Neuronal stem cell (in vitro differentiated cells): Measurements from ENCODE around the gene PLPP4.

ENCODE experiments used
- DNase-seq: peaks from one replicate; pipeline ENCODE4 v3.0.0-alpha.2; 2013; ENCODE audit warnings: low spot score
- H2AFZ ChIP-seq: one replicate; pipeline ENCODE4 v1.6.1; 2013; ENCODE audit warnings: mild to moderate bottlenecking, low read length, inconsistent platforms
- H2AK5ac ChIP-seq: 2 replicates; pipeline ENCODE4 v1.6.1; 2013; ENCODE audit warnings: low read depth, mild to moderate bottlenecking, inconsistent platforms, low read length, moderate library complexity, mixed read lengths
- H2BK120ac ChIP-seq: 2 replicates; pipeline ENCODE4 v1.6.1; 2013; ENCODE audit warnings: low read depth, mild to moderate bottlenecking, inconsistent platforms, low read length, moderate library complexity, mixed read lengths
- H2BK12ac ChIP-seq: one replicate; pipeline ENCODE4 v1.6.1; 2013; ENCODE audit warnings: low read length, inconsistent platforms
- H2BK15ac ChIP-seq: 2 replicates; pipeline ENCODE4 v1.6.1; 2013; ENCODE audit warnings: mild to moderate bottlenecking, low read length, inconsistent platforms, mixed read lengths
- H2BK5ac ChIP-seq: one replicate; pipeline ENCODE4 v1.6.1; 2013; ENCODE audit warnings: inconsistent platforms, mild to moderate bottlenecking, low read length, moderate library complexity
- H3K14ac ChIP-seq: one replicate; pipeline ENCODE4 v1.6.1; 2013; ENCODE audit warnings: low read length, inconsistent platforms
- H3K18ac ChIP-seq: 2 replicates; pipeline ENCODE4 v1.6.1; 2013; ENCODE audit warnings: low read length, inconsistent platforms
- H3K23ac ChIP-seq: 2 replicates; pipeline ENCODE4 v1.6.1; 2013; ENCODE audit warnings: low read depth, mild to moderate bottlenecking, mixed read lengths, low read length, inconsistent platforms; ENCODE audit not compliant: poor library complexity
- H3K27ac ChIP-seq: replicated peaks from 3 replicates; pipeline ENCODE4 v1.5.1; 2013; ENCODE audit warnings: low read length, inconsistent platforms
- H3K27me3 ChIP-seq, 3 experiments: 2 replicates each; pipeline ENCODE4 v1.6.1; 2013; ENCODE audit warnings: low read length in 3 of 3, mild to moderate bottlenecking in 2 of 3, inconsistent platforms in 1 of 3, low read depth in 1 of 3, mixed read lengths in 1 of 3, moderate library complexity in 1 of 3; ENCODE audit not compliant: control insufficient read depth in 3 of 3, insufficient read depth in 3 of 3
- H3K36me3 ChIP-seq, 2 donors: replicated peaks in 1 of 2; 2 replicates each; pipeline ENCODE4 v1.6.1; 2013; ENCODE audit warnings: low read length in 2 of 2; ENCODE audit not compliant: control insufficient read depth in 2 of 2, insufficient read depth in 2 of 2
- H3K4ac ChIP-seq: 2 replicates; pipeline ENCODE4 v1.6.1; 2013; ENCODE audit warnings: inconsistent platforms, mild to moderate bottlenecking, low read length, moderate library complexity
- H3K4me1 ChIP-seq, 2 donors: 1 replicate in 1 of 2; 2 replicates in 1 of 2; pipeline ENCODE4 v1.6.1; 2013; ENCODE audit warnings: low read length in 2 of 2, low read depth in 1 of 2; ENCODE audit not compliant: control insufficient read depth in 2 of 2, insufficient read depth in 1 of 2
- H3K4me2 ChIP-seq: one replicate; pipeline ENCODE4 v1.6.1; 2013; ENCODE audit warnings: mild to moderate bottlenecking, low read length, inconsistent platforms; ENCODE audit not compliant: insufficient read depth, poor library complexity, severe bottlenecking
- H3K4me3 ChIP-seq, 2 donors: 2 replicates each; pipeline ENCODE4 v1.5.1; 2013; ENCODE audit warnings: low read length in 2 of 2, mild to moderate bottlenecking in 2 of 2, inconsistent platforms in 1 of 2, moderate library complexity in 1 of 2
- H3K79me1 ChIP-seq: one replicate; pipeline ENCODE4 v1.6.1; 2013; ENCODE audit warnings: low read depth, mild to moderate bottlenecking, inconsistent platforms, low read length, moderate library complexity
- H3K9ac ChIP-seq: one replicate; pipeline ENCODE4 v1.6.1; 2013; ENCODE audit warnings: mild to moderate bottlenecking, low read depth, low read length, inconsistent platforms; ENCODE audit not compliant: poor library complexity
- H3K9me3 ChIP-seq, 2 donors: replicated peaks in 1 of 2; 2 replicates each; pipeline versions ENCODE3 to v1.6.1; 2013; ENCODE audit warnings: low read length in 2 of 2, mild to moderate bottlenecking in 2 of 2, inconsistent platforms in 1 of 2, low read depth in 1 of 2, mixed read lengths in 1 of 2, moderate library complexity in 1 of 2; ENCODE audit not compliant: control insufficient read depth in 2 of 2, insufficient read depth in 1 of 2
- H4K8ac ChIP-seq: one replicate; pipeline ENCODE4 v1.6.1; 2013; ENCODE audit warnings: low read depth, mild to moderate bottlenecking, inconsistent platforms, low read length, moderate library complexity
- H4K91ac ChIP-seq: one replicate; pipeline ENCODE4 v1.6.1; 2013; ENCODE audit warnings: low read length, low read depth, mild to moderate bottlenecking, inconsistent platforms; ENCODE audit not compliant: poor library complexity
- WGBS, 2 donors: extraction: QIAGEN DNeasy Blood & Tissue Kit; methylation state at CpG; one replicate each; pipeline ENCODE4 v1.1.7; 2013; ENCODE audit warnings: missing lambda C conversion rate in 2 of 2, mixed read lengths in 1 of 2; ENCODE audit not compliant: insufficient read length in 2 of 2, insufficient replicate concordance in 1 of 2; ENCODE audit errors: extremely low coverage in 2 of 2; 5-methylcytosine and 5-hydroxymethylcytosine counted together

PLPP4 gene

DNA sequence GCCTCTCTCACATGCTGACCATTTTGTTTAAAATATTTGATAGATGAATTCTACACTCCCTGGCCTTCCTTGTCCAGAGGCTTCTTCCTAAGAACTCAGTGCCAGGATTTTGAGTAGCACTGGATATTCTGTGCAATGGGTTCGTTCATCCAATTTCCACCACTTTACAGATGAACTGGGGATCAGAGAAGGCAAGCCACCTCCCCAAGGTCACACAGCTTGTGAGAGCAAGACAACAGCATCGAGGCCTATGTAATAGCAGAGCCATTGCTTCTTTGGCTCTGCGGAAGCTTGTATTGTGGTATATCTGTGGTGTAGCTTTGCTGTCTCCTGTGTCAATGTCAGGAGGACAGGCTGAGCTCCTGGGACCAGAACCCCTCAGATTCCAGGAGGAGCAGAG lies 140.9 kb downstream of the PLPP4 start:
- Histone ChIP-seq H3K4me3 (no peak overlapping the region), H2AK5ac (no peak overlapping the region), H2BK5ac (no peak overlapping the region), H3K36me3 (no peaks in the 10 kb centered on the region), H3K4me2 (no peak overlapping the region), H4K8ac (no peak overlapping the region), H2AFZ (no peak overlapping the region), H3K14ac (no peak overlapping the region), H3K9me3 (no peaks in the 10 kb centered on the region), H2BK12ac (no peak overlapping the region), H4K91ac (no peak overlapping the region), H3K9ac (no peak overlapping the region), H3K27me3 (no peaks in the 10 kb centered on the region), H3K27ac (no peak overlapping the region), H2BK120ac (no peak overlapping the region), H3K79me1 (no peaks in the 10 kb centered on the region), H2BK15ac (no peak overlapping the region), H3K4me1 (peaks cover 0 to 8% of the 10 kb centered on the region in 2 donors), H3K4ac (no peak overlapping the region), H3K23ac (no peak overlapping the region), H3K18ac (no peak overlapping the region)
- DNase-seq = no peak
- WGBS, 2 donors = no CpG with 5 or more reads among the region's 3 CpGs

DNA sequence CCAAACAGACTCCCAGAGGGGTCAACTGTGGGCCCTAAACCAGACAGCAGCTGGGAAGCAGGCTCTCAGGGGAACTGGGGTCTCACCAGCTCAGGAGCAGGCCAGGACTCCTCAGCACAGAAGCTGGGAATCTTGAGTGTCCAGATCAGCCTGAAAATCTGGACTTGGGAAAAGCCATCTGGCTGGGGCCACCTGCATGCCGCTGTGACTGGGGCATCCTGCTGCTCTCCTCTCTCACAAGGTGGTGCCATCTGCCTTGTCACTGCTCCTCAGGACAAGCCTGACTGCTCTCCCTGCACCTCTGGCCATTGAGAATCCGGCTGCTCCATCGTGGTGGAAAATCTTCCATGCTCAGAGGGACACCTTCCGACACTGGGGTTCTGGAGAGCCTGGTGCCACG lies 141.4 kb downstream of the PLPP4 start:
- H3K9me3 ChIP-seq = no peaks in the 10 kb centered on the region
- H2BK15ac ChIP-seq = peak overlapping the region; percentile 11
- no peaks in the 10 kb centered on the region for H3K79me1 ChIP-seq
- no peak for DNase-seq
- no peak overlapping the region for H3K4me2 ChIP-seq
- no CpG with 5 or more reads among the region's 5 CpGs for WGBS, 2 donors
- H3K4me1 ChIP-seq = peaks cover 0 to 8% of the 10 kb centered on the region in 2 donors
- no peak overlapping the region for H2BK120ac ChIP-seq
- H2AFZ ChIP-seq = no peak overlapping the region
- H3K4me3 ChIP-seq = no peak overlapping the region
- H3K9ac ChIP-seq = no peak overlapping the region
- no peak overlapping the region for H3K18ac ChIP-seq
- H3K36me3 ChIP-seq = no peaks in the 10 kb centered on the region
- H4K8ac ChIP-seq = no peak overlapping the region
- peak overlapping the region; percentile 0 for H3K14ac ChIP-seq
- no peak overlapping the region for H4K91ac ChIP-seq
- H2BK5ac ChIP-seq = no peak overlapping the region
- no peak overlapping the region for H3K27ac ChIP-seq
- H2AK5ac ChIP-seq = no peak overlapping the region
- H2BK12ac ChIP-seq = peak overlapping the region; percentile 11
- H3K27me3 ChIP-seq = no peaks in the 10 kb centered on the region
- no peak overlapping the region for H3K23ac ChIP-seq
- H3K4ac ChIP-seq = no peak overlapping the region

DNA sequence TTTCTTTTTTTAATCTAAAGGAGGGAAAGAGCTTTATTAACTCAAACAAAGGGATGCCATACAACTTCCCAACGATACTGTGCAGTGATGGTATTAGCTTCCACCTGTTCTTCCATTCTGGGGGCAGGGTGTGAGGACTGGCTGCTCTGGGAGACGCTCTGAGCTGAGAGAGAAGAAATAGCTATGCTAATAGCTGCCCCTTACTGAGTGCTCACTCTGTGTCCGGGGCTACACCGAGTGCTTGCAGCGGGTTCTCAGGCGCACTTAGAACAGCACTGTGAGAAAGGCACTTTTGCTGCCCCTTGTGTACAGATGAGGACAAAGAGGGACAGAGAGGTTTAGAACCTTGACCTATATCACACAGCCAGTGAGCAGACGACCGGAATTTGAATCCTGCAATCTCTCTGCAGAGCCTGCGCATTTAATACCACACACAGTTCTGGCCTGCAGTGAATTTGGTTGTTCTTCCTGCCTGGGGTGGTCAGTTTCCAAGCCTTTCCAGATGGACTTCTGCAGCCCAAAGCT lies 142.2 kb downstream of the PLPP4 start:
- H2BK12ac ChIP-seq = no peak overlapping the region
- H2AFZ ChIP-seq = no peak overlapping the region
- no peak overlapping the region for H4K8ac ChIP-seq
- H3K36me3 ChIP-seq = no peaks in the 10 kb centered on the region
- H3K79me1 ChIP-seq = no peaks in the 10 kb centered on the region
- no peak overlapping the region for H3K9ac ChIP-seq
- H3K14ac ChIP-seq = no peak overlapping the region
- peak overlapping the region; percentile 9 for H2AK5ac ChIP-seq
- no peak overlapping the region for H2BK5ac ChIP-seq
- H3K23ac ChIP-seq = no peak overlapping the region
- no CpG with 5 or more reads among the region's 9 CpGs for WGBS, 2 donors
- no peak overlapping the region for H4K91ac ChIP-seq
- no peaks in the 10 kb centered on the region for H3K9me3 ChIP-seq
- H3K4me2 ChIP-seq = no peak overlapping the region
- no peak overlapping the region for H3K4me3 ChIP-seq
- no peaks in the 10 kb centered on the region for H3K27me3 ChIP-seq
- peaks cover 0 to 8% of the 10 kb centered on the region in 2 donors for H3K4me1 ChIP-seq
- no peak overlapping the region for H3K18ac ChIP-seq
- no peak overlapping the region for H2BK15ac ChIP-seq
- H2BK120ac ChIP-seq = no peak overlapping the region
- no peak overlapping the region for H3K4ac ChIP-seq
- DNase-seq = no peak
- no peak overlapping the region for H3K27ac ChIP-seq

GRCh38 chr10:120600871-120601649 lies 144.0 kb downstream of the PLPP4 start:
- no peak overlapping the region for H4K8ac ChIP-seq
- no peak overlapping the region for H2AFZ ChIP-seq
- no peak overlapping the region for H2BK120ac ChIP-seq
- no peaks in the 10 kb centered on the region for H3K27me3 ChIP-seq
- H3K9ac ChIP-seq = no peak overlapping the region
- peak; percentile 38 for DNase-seq
- no peak overlapping the region for H3K23ac ChIP-seq
- no peaks in the 10 kb centered on the region for H3K36me3 ChIP-seq
- peak overlapping the region; percentile 43 for H2BK12ac ChIP-seq
- peaks cover 0 to 13% of the 10 kb centered on the region in 2 donors for H3K4me1 ChIP-seq
- H2BK15ac ChIP-seq = peak overlapping the region; percentile 23
- no CpG with 5 or more reads among the region's 12 CpGs for WGBS, 2 donors
- H3K14ac ChIP-seq = no peak overlapping the region
- H3K79me1 ChIP-seq = no peaks in the 10 kb centered on the region
- H3K9me3 ChIP-seq = no peaks in the 10 kb centered on the region
- H4K91ac ChIP-seq = no peak overlapping the region
- H2BK5ac ChIP-seq = peak overlapping the region; percentile 14
- H3K4ac ChIP-seq = no peak overlapping the region
- no peak overlapping the region for H3K27ac ChIP-seq
- no peak overlapping the region for H3K4me3 ChIP-seq
- peak overlapping the region; percentile 68 for H2AK5ac ChIP-seq
- H3K18ac ChIP-seq = peak overlapping the region; percentile 69
- no peak overlapping the region for H3K4me2 ChIP-seq
